Mucosa of rectum (tissue), 2 donors: ENCODE data around the gene HMGCS2.

Experiments
- H3K27ac ChIP-seq, 2 donors: one replicate each; pipeline ENCODE4 v1.7.0; 2013; ENCODE audit warnings: inconsistent platforms in 2 of 2, low read depth in 2 of 2, low read length in 2 of 2
- H3K27me3 ChIP-seq, 2 donors: one replicate each; pipeline ENCODE4 v1.7.0; 2013; ENCODE audit warnings: low read length in 2 of 2; ENCODE audit not compliant: control insufficient read depth in 2 of 2, insufficient read depth in 2 of 2
- H3K36me3 ChIP-seq, 2 donors: one replicate each; pipeline ENCODE4 v1.7.0; 2013; ENCODE audit warnings: low read length in 2 of 2; ENCODE audit not compliant: control insufficient read depth in 2 of 2, insufficient read depth in 2 of 2
- H3K4me1 ChIP-seq, 2 donors: one replicate each; pipeline ENCODE4 v1.7.0; 2013; ENCODE audit warnings: low read length in 2 of 2, mild to moderate bottlenecking in 1 of 2; ENCODE audit not compliant: control insufficient read depth in 2 of 2, insufficient read depth in 2 of 2
- H3K4me3 ChIP-seq, 2 donors: one replicate each; pipeline ENCODE4 v1.7.0; 2013; ENCODE audit warnings: low read length in 2 of 2
- H3K9ac ChIP-seq, 2 donors: one replicate each; pipeline ENCODE4 v1.7.0; 2013; ENCODE audit warnings: low read length in 2 of 2, low read depth in 1 of 2, mild to moderate bottlenecking in 1 of 2
- H3K9me3 ChIP-seq, 2 donors: one replicate each; pipeline ENCODE4 v1.7.0; 2013; ENCODE audit warnings: low read length in 2 of 2; ENCODE audit not compliant: control insufficient read depth in 2 of 2
- donor health status: healthy.
- donor health status: Normal muscosa, but diverticular disease.

HMGCS2 gene

DNA sequence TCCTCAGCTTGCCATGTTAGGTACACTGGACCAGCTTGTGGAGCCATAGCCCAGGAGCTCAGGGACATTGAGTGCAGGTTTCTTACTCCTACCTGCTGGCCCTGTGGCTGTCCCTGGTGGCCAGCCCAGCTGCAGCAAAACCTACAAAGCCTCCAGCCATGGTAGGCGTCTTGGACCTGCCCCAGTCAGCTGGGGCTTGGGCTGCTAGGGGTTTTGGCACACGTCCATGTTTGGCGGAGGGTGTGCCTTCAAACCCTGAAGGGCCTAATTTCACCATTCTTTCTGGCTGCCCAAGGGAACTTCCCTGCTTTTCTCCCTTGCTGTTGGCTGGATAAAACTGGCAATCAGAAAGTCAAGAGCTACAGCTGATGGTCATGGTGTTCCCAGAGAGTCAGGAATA lies 25.4 kb downstream of the HMGCS2 start:
- Histone ChIP-seq H3K4me3 (no peak overlapping the region), H3K4me1 (peaks cover 2 to 3% of the 10 kb centered on the region in 2 donors), H3K9ac (no peak overlapping the region), H3K27ac (no peak overlapping the region), H3K36me3 (peaks cover 4 to 7% of the 10 kb centered on the region in 2 donors), H3K9me3 (no peaks in the 10 kb centered on the region), H3K27me3 (no peaks in the 10 kb centered on the region)

DNA sequence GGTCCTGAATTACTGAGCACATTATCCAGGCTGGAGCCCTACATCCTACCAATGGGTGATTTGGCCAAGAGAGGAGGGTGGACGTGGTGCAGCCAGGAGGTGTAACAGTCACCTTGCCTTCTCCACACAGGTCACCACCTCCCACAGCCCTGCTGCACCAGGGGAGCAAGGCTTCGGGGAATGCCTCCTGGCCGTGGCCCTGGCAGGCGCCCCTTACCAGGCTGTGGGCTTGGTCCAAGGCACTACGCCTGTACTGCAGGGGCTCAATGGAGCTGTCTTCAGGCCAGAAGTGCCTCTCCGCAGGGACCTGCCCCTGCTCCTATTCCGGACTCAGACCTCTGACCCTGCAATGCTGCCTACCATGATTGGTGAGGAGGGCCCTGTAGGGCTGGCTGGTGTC lies 26.0 kb downstream of the HMGCS2 start:
- no peak overlapping the region for H3K27ac ChIP-seq
- H3K4me1 ChIP-seq = peaks cover 2 to 3% of the 10 kb centered on the region in 2 donors
- no peak overlapping the region for H3K4me3 ChIP-seq
- H3K9ac ChIP-seq = no peak overlapping the region
- no peaks in the 10 kb centered on the region for H3K27me3 ChIP-seq
- H3K36me3 ChIP-seq = peaks cover 0 to 2% of the 10 kb centered on the region in 2 donors
- no peaks in the 10 kb centered on the region for H3K9me3 ChIP-seq

GRCh38 chr1:119742202-119742601 lies 26.5 kb downstream of the HMGCS2 start:
- H3K36me3 ChIP-seq = peaks cover 0 to 2% of the 10 kb centered on the region in 2 donors

DNA sequence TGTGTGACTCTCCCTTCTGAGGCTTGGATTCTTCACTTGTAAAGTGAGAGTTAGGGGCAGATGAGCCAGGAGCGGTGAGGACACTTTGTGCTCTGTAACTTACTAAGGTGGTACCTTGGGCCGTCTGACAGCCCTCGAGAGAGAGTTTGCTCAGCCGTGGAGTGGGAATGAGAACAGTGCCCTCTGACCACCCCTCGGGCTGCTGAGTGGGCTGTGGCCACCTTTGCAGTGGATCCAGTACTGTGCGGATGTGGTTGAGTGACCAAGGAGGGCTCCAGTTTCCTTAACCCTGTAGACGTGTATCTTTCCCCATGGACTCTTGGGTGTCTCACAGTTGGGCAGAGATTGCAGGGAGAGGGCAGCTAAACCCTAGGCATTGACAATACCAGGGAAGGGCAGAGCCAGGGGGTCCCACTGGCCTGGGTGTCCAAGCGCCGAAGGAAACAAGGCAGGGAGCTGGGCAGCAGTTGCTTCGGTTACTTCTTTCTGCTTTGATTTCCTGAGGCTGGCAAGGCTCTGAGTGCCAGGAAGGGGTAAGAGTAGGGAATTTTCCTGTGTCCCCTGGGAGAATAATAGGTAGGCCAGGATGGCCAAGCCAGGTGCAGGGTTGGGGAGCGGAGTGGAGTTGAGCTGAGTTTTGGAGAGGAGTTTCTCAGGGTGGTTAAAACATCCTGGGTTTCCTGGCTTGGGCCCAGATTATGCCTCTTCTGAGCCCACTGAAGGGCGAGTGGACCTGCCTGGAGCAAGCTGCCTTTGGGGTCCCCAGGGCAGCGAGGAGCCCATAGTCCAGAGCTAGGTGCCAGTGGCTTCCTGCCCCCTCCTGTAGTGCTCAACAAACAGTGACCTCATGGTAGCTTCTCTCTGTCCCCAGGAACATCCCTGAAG lies 27.6 kb downstream of the HMGCS2 start:
- no peak overlapping the region for H3K4me3 ChIP-seq
- H3K27ac ChIP-seq = no peak overlapping the region
- peaks cover 0 to 2% of the 10 kb centered on the region in 2 donors for H3K36me3 ChIP-seq
- H3K9ac ChIP-seq = no peak overlapping the region
- peaks cover 3 to 6% of the 10 kb centered on the region in 2 donors for H3K4me1 ChIP-seq
- no peaks in the 10 kb centered on the region for H3K27me3 ChIP-seq
- H3K9me3 ChIP-seq = no peaks in the 10 kb centered on the region

More at GRCh38 chr1:119742202-119742601, 26.5 kb downstream of the HMGCS2 start:
- H3K4me1 ChIP-seq = peaks cover 3% of the 10 kb centered on the region in 2 donors
- no peaks in the 10 kb centered on the region for H3K27me3 ChIP-seq
- no peak overlapping the region for H3K27ac ChIP-seq
- no peak overlapping the region for H3K9ac ChIP-seq
- no peaks in the 10 kb centered on the region for H3K9me3 ChIP-seq
- H3K4me3 ChIP-seq = no peak overlapping the region

GRCh38 chr1:119740261-119740660 lies 28.4 kb downstream of the HMGCS2 start:
- peaks cover 0 to 2% of the 10 kb centered on the region in 2 donors for H3K36me3 ChIP-seq
- no peak overlapping the region for H3K9ac ChIP-seq
- no peak overlapping the region for H3K27ac ChIP-seq
- H3K4me3 ChIP-seq = no peak overlapping the region
- H3K4me1 ChIP-seq = peaks cover 3 to 6% of the 10 kb centered on the region in 2 donors
- no peaks in the 10 kb centered on the region for H3K27me3 ChIP-seq
- H3K9me3 ChIP-seq = no peaks in the 10 kb centered on the region

- H3K27me3 ChIP-seq = no peaks in the 10 kb centered on the region
- no peaks in the 10 kb centered on the region for H3K36me3 ChIP-seq
- no peak overlapping the region for H3K4me3 ChIP-seq
- H3K4me1 ChIP-seq = peaks cover 3 to 6% of the 10 kb centered on the region in 2 donors
- no peak overlapping the region for H3K27ac ChIP-seq
- no peak overlapping the region for H3K9ac ChIP-seq
- no peaks in the 10 kb centered on the region for H3K9me3 ChIP-seq
These were observed 29.6 kb downstream of the HMGCS2 start for GRCh38 chr1:119739150-119739549.

DNA sequence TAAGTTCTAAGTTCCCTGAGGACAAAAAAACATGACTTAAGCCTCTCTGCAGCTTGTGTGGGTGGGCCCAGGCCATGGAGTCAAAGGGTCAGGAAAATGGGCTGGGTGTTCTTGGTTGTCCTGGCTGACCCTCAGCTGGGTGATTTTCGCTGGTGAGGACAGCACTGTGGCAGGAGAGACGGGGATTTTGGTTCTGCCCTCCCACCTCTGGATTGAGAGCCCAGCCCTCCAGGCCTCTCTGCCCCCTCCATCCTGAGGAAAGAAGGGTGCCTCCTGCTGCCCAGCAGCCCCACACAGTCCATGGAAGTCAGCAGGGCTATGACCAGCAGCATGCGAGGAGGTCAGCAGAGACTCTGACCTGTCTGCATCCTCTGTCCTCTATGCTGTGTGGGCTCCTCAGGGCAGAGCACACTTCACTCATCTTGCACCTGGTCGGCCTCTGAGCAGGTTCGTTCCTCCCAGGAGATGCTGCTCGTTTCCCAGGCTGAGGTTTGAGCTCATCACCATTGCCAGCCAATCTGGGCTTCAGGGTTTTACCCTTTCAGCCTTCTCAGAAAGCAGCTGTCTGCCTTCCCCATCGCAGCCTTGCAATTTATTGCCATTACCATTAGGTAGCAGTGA lies 30.5 kb downstream of the HMGCS2 start:
- peaks cover 0 to 4% of the 10 kb centered on the region in 2 donors for H3K4me1 ChIP-seq
- H3K9ac ChIP-seq = no peak overlapping the region
- H3K27ac ChIP-seq = no peak overlapping the region
- H3K9me3 ChIP-seq = no peaks in the 10 kb centered on the region
- no peaks in the 10 kb centered on the region for H3K27me3 ChIP-seq
- no peak overlapping the region for H3K4me3 ChIP-seq
- no peaks in the 10 kb centered on the region for H3K36me3 ChIP-seq

DNA sequence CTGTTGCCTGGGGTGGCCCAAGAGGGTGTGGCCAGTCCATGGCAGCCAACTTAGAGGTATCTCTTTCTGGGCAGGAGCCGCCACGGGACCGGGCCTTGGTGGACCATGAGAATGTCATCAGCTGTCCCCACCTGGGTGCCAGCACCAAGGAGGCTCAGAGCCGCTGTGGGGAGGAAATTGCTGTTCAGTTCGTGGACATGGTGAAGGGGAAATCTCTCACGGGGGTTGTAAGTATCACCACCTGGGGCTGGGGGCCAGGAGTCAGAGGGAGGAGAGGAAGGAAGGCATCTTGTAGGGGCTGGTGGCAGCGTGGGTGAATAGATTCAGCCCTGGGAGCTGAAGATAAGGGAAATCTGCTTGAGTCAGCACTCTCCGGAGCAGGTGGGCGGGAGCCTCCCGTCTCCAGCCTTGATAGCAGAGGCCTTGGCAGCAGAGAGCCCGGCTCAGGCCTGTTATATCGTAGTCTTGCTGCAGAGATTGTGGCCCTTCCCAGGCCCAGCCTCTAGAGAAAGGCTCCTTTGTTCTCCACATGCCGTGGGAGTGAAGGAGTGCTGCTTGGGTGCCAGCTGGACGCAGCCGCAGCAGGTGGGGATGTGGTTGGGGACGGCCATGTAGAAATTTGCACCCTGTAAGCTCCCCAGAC lies 31.5 kb downstream of the HMGCS2 start:
- Histone ChIP-seq H3K9me3 (no peaks in the 10 kb centered on the region), H3K4me3 (no peak overlapping the region), H3K27ac (no peak overlapping the region), H3K9ac (no peak overlapping the region), H3K36me3 (no peaks in the 10 kb centered on the region), H3K27me3 (no peaks in the 10 kb centered on the region), H3K4me1 (peaks cover 0 to 4% of the 10 kb centered on the region in 2 donors)

- Histone ChIP-seq H3K9me3 (no peaks in the 10 kb centered on the region), H3K4me1 (peaks cover 0 to 4% of the 10 kb centered on the region in 2 donors), H3K36me3 (no peaks in the 10 kb centered on the region), H3K27me3 (no peaks in the 10 kb centered on the region), H3K4me3 (no peak overlapping the region), H3K27ac (no peak overlapping the region), H3K9ac (no peak overlapping the region)
These were observed 32.1 kb downstream of the HMGCS2 start for GRCh38 chr1:119736649-119737039.

GRCh38 chr1:119735217-119735616 lies 33.5 kb downstream of the HMGCS2 start:
- no peak overlapping the region for H3K27ac ChIP-seq
- no peak overlapping the region for H3K9ac ChIP-seq
- no peak overlapping the region for H3K4me3 ChIP-seq
- no peaks in the 10 kb centered on the region for H3K27me3 ChIP-seq
- peaks cover 0 to 4% of the 10 kb centered on the region in 2 donors for H3K4me1 ChIP-seq
- H3K9me3 ChIP-seq = no peaks in the 10 kb centered on the region
- no peaks in the 10 kb centered on the region for H3K36me3 ChIP-seq
